GM19193 (cell line): ENCODE data around the gene INPP5F.

ENCODE experiments used
- POLR2A ChIP-seq: IDR thresholded peaks from 4 replicates; pipeline ENCODE4 v1.6.1; 2011; ENCODE audit not compliant: insufficient read depth, insufficient read length; ENCODE audit errors: extremely low read depth

INPP5F gene

GRCh38 chr10:119852822-119853221 is 127.0 kb downstream of the INPP5F start:
- TF ChIP-seq POLR2A: no peak

GRCh38 chr10:119853574-119853973 is 127.7 kb downstream of the INPP5F start:
- no peak for TF ChIP-seq POLR2A

- TF ChIP-seq POLR2A: no peak
Observed at GRCh38 chr10:119858063-119858462, 132.2 kb downstream of the INPP5F start.

- TF ChIP-seq POLR2A: no peak
Observed at GRCh38 chr10:119859420-119860258, 133.8 kb downstream of the INPP5F start.

GRCh38 chr10:119860866-119861607 is 135.2 kb downstream of the INPP5F start:
- TF ChIP-seq POLR2A: no peak

- no peak for TF ChIP-seq POLR2A
Observed at GRCh38 chr10:119862524-119862923, 136.7 kb downstream of the INPP5F start.

GRCh38 chr10:119863951-119864565 is 138.2 kb downstream of the INPP5F start:
- TF ChIP-seq POLR2A: no peak

GRCh38 chr10:119865699-119866240 is 139.9 kb downstream of the INPP5F start:
- no peak for TF ChIP-seq POLR2A

- no peak for TF ChIP-seq POLR2A
Observed at GRCh38 chr10:119867317-119867716, 141.5 kb downstream of the INPP5F start.

- TF ChIP-seq POLR2A: no peak
Observed at GRCh38 chr10:119871881-119872609, 146.2 kb downstream of the INPP5F start.

- peak; percentile 72 for TF ChIP-seq POLR2A
Observed at GRCh38 chr10:119872610-119872859, 146.7 kb downstream of the INPP5F start, which contains the start of gene MCMBP. Gene MCMBP (minus strand): TSS chr10:119872843. CDS start chr10:119872584, 259 bp downstream.

- peak; percentile 65 for TF ChIP-seq POLR2A
Observed at GRCh38 chr10:119872860-119873681, 147.2 kb downstream of the INPP5F start.

GRCh38 chr10:119878524-119878923 is 152.7 kb downstream of the INPP5F start:
- no peak for TF ChIP-seq POLR2A
